Measurements from ENCODE around the gene GGA2.

The GGA2 gene

GRCh38 chr16:23530062-23530461, 19.8 kb upstream of the GGA2 start:
- H3K4me3 ChIP-seq, result no peak overlapping the region
- no peak overlapping the region for H3K9ac ChIP-seq
- H3K4me1 ChIP-seq, result peaks cover 0 to 28% (median 0%) of the 10 kb centered on the region in 10 experiments; a peak in 9 of 20 replicates
- H3K27ac ChIP-seq, result peak overlapping the region in 2 of 11 experiments; percentile 11 to 27; a peak in 1 of 22 replicates
- H3K36me3 ChIP-seq, result peaks cover 65 to 97% (median 86%) of the 10 kb centered on the region in 11 experiments
- H3K4me2 ChIP-seq, result no peak overlapping the region
- no peaks in the 10 kb centered on the region for H3K27me3 ChIP-seq
- H3K9me3 ChIP-seq (replicated peaks in 1 of 11), result no peaks in the 10 kb centered on the region
- no peak for TF ChIP-seq Cebpa-rat (IDR thresholded peaks at IDR 0.05)
- H4K20me1 ChIP-seq, result 0 out of 22 replicates have a peak, but pooled peaks cover 0 to 3% (median 0%) of the 10 kb centered on the region in 11 experiments

- Histone ChIP-seq H3K36me3 (peaks cover 52 to 97% (median 84%) of the 10 kb centered on the region in 11 experiments), H3K9ac (peak overlapping the region in 3 of 11 experiments; percentile 26 to 31 (median 26); a peak in 4 of 22 replicates), H4K20me1 (no peaks in the 10 kb centered on the region), H3K4me1 (peaks cover 0 to 36% (median 1%) of the 10 kb centered on the region in 10 experiments; a peak in 9 of 20 replicates), H3K27ac (peak overlapping the region in 4 of 11 experiments; percentile 16 to 56 (median 28); a peak in 6 of 22 replicates), H3K4me3 (no peak overlapping the region), H3K27me3 (no peaks in the 10 kb centered on the region), H3K4me2 (peak overlapping the region in 2 of 11 experiments; percentile 20 to 35; a peak in 3 of 22 replicates), H3K9me3 (replicated peaks in 1 of 11) (no peaks in the 10 kb centered on the region)
- TF ChIP-seq Cebpa-rat (IDR thresholded peaks at IDR 0.05), result no peak
Observed at GRCh38 chr16:23528644-23529310, 18.5 kb upstream of the GGA2 start.

GRCh38 chr16:23527961-23528643, 17.8 kb upstream of the GGA2 start:
- no peak for TF ChIP-seq Cebpa-rat (IDR thresholded peaks at IDR 0.05)
- H3K9me3 ChIP-seq (replicated peaks in 1 of 11), result no peaks in the 10 kb centered on the region
- no peaks in the 10 kb centered on the region for H3K27me3 ChIP-seq
- no peak overlapping the region for H3K4me3 ChIP-seq
- no peaks in the 10 kb centered on the region for H4K20me1 ChIP-seq
- H3K27ac ChIP-seq, result peak overlapping the region in 5 of 11 experiments; percentile 3 to 56 (median 18); a peak in 7 of 22 replicates
- peak overlapping the region in 2 of 11 experiments; percentile 26 to 31; a peak in 4 of 22 replicates for H3K9ac ChIP-seq
- peak overlapping the region in 2 of 11 experiments; percentile 20 to 35; a peak in 3 of 22 replicates for H3K4me2 ChIP-seq
- peaks cover 45 to 97% (median 84%) of the 10 kb centered on the region in 11 experiments for H3K36me3 ChIP-seq
- H3K4me1 ChIP-seq, result peaks cover 0 to 43% (median 5%) of the 10 kb centered on the region in 10 experiments; a peak in 9 of 20 replicates

- TF ChIP-seq Cebpa-rat (IDR thresholded peaks at IDR 0.05), result no peak
- no peaks in the 10 kb centered on the region for H4K20me1 ChIP-seq
- H3K4me2 ChIP-seq, result peak overlapping the region in 1 of 11 experiments; percentile 65; a peak in 1 of 22 replicates
- no peaks in the 10 kb centered on the region for H3K27me3 ChIP-seq
- no peak overlapping the region for H3K4me3 ChIP-seq
- H3K4me1 ChIP-seq, result peaks cover 0 to 68% (median 26%) of the 10 kb centered on the region in 10 experiments; a peak in 16 of 20 replicates
- H3K36me3 ChIP-seq, result peaks cover 22 to 95% (median 80%) of the 10 kb centered on the region in 11 experiments
- no peak overlapping the region for H3K9ac ChIP-seq
- H3K27ac ChIP-seq, result no peak overlapping the region
- H3K9me3 ChIP-seq (replicated peaks in 1 of 11), result no peaks in the 10 kb centered on the region
Observed at GRCh38 chr16:23524886-23525285, 14.6 kb upstream of the GGA2 start.

- Histone ChIP-seq H3K27me3 (no peaks in the 10 kb centered on the region), H3K9me3 (replicated peaks in 1 of 11) (no peaks in the 10 kb centered on the region), H3K4me2 (peak overlapping the region in 4 of 11 experiments; percentile 14 to 88 (median 76); a peak in 6 of 22 replicates), H3K4me3 (no peak overlapping the region), H3K36me3 (peaks cover 13 to 92% (median 72%) of the 10 kb centered on the region in 11 experiments), H3K4me1 (peaks cover 6 to 70% (median 35%) of the 10 kb centered on the region in 10 experiments), H3K27ac (peak overlapping the region in 7 of 11 experiments; percentile 12 to 96 (median 87); a peak in 13 of 22 replicates), H3K9ac (peak overlapping the region in 2 of 11 experiments; percentile 20 to 37; a peak in 3 of 22 replicates), H4K20me1 (no peaks in the 10 kb centered on the region)
- no peak for TF ChIP-seq Cebpa-rat (IDR thresholded peaks at IDR 0.05)
Observed at GRCh38 chr16:23523876-23524385, 13.6 kb upstream of the GGA2 start.

GRCh38 chr16:23523321-23523720, 13.0 kb upstream of the GGA2 start:
- Histone ChIP-seq H3K4me1 (peaks cover 12 to 70% (median 41%) of the 10 kb centered on the region in 10 experiments), H3K27me3 (no peaks in the 10 kb centered on the region), H3K27ac (peak overlapping the region in 8 of 11 experiments; percentile 4 to 96 (median 85); a peak in 13 of 22 replicates), H3K4me2 (peak overlapping the region in 4 of 11 experiments; percentile 29 to 88 (median 76); a peak in 7 of 22 replicates), H3K4me3 (no peak overlapping the region), H3K9ac (peak overlapping the region in 1 of 11 experiments; percentile 20; a peak in 2 of 22 replicates), H3K9me3 (replicated peaks in 1 of 11) (no peaks in the 10 kb centered on the region), H4K20me1 (no peaks in the 10 kb centered on the region), H3K36me3 (peaks cover 7 to 86% (median 66%) of the 10 kb centered on the region in 11 experiments)
- TF ChIP-seq Cebpa-rat (IDR thresholded peaks at IDR 0.05), result no peak

GRCh38 chr16:23521965-23522364, 11.7 kb upstream of the GGA2 start:
- no peak for TF ChIP-seq Cebpa-rat (IDR thresholded peaks at IDR 0.05)
- peak overlapping the region in 8 of 11 experiments; percentile 77 to 96 (median 86); a peak in 17 of 22 replicates for H3K27ac ChIP-seq

GRCh38 chr16:23521037-23521743, 10.9 kb upstream of the GGA2 start:
- Histone ChIP-seq H4K20me1 (0 out of 22 replicates have a peak, but pooled peaks cover 0 to 4% (median 0%) of the 10 kb centered on the region in 11 experiments), H3K4me1 (peaks cover 32 to 86% (median 62%) of the 10 kb centered on the region in 10 experiments), H3K27ac (peak overlapping the region; percentile 37 to 96 (median 83); a peak in 19 of 22 replicates), H3K27me3 (no peaks in the 10 kb centered on the region), H3K9ac (peak overlapping the region in 7 of 11 experiments; percentile 32 to 78 (median 73); a peak in 10 of 22 replicates), H3K36me3 (peaks cover 0 to 64% (median 49%) of the 10 kb centered on the region in 11 experiments; a peak in 20 of 22 replicates), H3K9me3 (replicated peaks in 1 of 11) (no peaks in the 10 kb centered on the region), H3K4me3 (0 out of 20 replicates have a peak overlapping the region, but pooled peaks of 1 of the 10 experiments have one; percentile 8), H3K4me2 (peak overlapping the region in 8 of 11 experiments; percentile 20 to 91 (median 79); a peak in 15 of 22 replicates)
- TF ChIP-seq Cebpa-rat (IDR thresholded peaks at IDR 0.05), result peak in 4 of 11 experiments; percentile 21 to 75 (median 56); a peak in 6 of 22 replicates

More at GRCh38 chr16:23521965-23522364, 11.7 kb upstream of the GGA2 start:
- H3K4me1 ChIP-seq, result peaks cover 25 to 78% (median 55%) of the 10 kb centered on the region in 10 experiments
- H3K4me2 ChIP-seq, result peak overlapping the region in 4 of 11 experiments; percentile 84 to 91 (median 88); a peak in 7 of 22 replicates
- H3K9ac ChIP-seq, result peak overlapping the region in 1 of 11 experiments; percentile 73; a peak in 1 of 22 replicates
- H3K27me3 ChIP-seq, result no peaks in the 10 kb centered on the region
- H3K4me3 ChIP-seq, result no peak overlapping the region
- no peaks in the 10 kb centered on the region for H4K20me1 ChIP-seq
- peaks cover 0 to 72% (median 56%) of the 10 kb centered on the region in 11 experiments; a peak in 20 of 22 replicates for H3K36me3 ChIP-seq
- no peaks in the 10 kb centered on the region for H3K9me3 ChIP-seq (replicated peaks in 1 of 11)
